Measurements from ENCODE around the gene HOXC6.
A peak's percentile ranks its signal among the peaks of the same experiment; 100 is the strongest.
"Not testable (repeated sequence)": the region's sequence is repeated elsewhere in the genome, so short reads cannot be mapped to it uniquely, and the experiment has no call there.

The HOXC6 gene

GRCh38 chr12:54060174-54060974, 32.1 kb downstream of the HOXC6 start:
- DNase-seq: peak; percentile 20

GRCh38 chr12:54060975-54061778, 32.9 kb downstream of the HOXC6 start:
- DNase-seq: peak; percentile 20

GRCh38 chr12:54065677-54066076, 37.4 kb downstream of the HOXC6 start:
- no peak for DNase-seq

GRCh38 chr12:54066408-54066807, 38.2 kb downstream of the HOXC6 start:
- DNase-seq: no peak

- DNase-seq: no peak
Measured at GRCh38 chr12:54068418-54069070, 40.3 kb downstream of the HOXC6 start.

GRCh38 chr12:54071942-54072341, 43.7 kb downstream of the HOXC6 start:
- DNase-seq: no peak

GRCh38 chr12:54074308-54074707, 46.1 kb downstream of the HOXC6 start:
- no peak for DNase-seq

- no peak for DNase-seq
Measured at GRCh38 chr12:54075409-54075808, 47.2 kb downstream of the HOXC6 start.

- no peak for DNase-seq
Measured at GRCh38 chr12:54075974-54076373, 47.7 kb downstream of the HOXC6 start.

GRCh38 chr12:54077843-54078242, 49.6 kb downstream of the HOXC6 start:
- DNase-seq: not testable (repeated sequence)

- DNase-seq: not testable (repeated sequence)
Measured at GRCh38 chr12:54079115-54079514, 50.9 kb downstream of the HOXC6 start.
